Breast epithelium (tissue), 4 donors: ENCODE measurements around the gene KCNIP1. TPM values are rescaled to one million over a fixed set of nuclear protein-coding genes. Genes with fewer than 3 reads are reported as not detected.

ENCODE experiments used
- DNase-seq, 2 donors: peaks; one replicate each; pipeline ENCODE4 v3.0.0-alpha.2; 2019; ENCODE audit warnings: low spot score in 2 of 2
- H3K27ac ChIP-seq, 2 donors: fragments of 200-600 bp; sonication (generic) in 1 of 2; one replicate each; pipeline ENCODE4 v1.5.1; 2016 to 2019; ENCODE audit warnings: mild to moderate bottlenecking in 1 of 2
- H3K27me3 ChIP-seq, 2 donors: fragments of 200-600 bp; sonication (generic) in 1 of 2; one replicate each; pipeline versions ENCODE4 v1.5.1 to v1.6.0; 2017 to 2019; ENCODE audit warnings: control low read depth in 1 of 2, mild to moderate bottlenecking in 1 of 2
- H3K36me3 ChIP-seq: fragments of 200-600 bp; one replicate; pipeline ENCODE4 v1.5.1; 2019
- H3K4me1 ChIP-seq, 2 donors: fragments of 200-600 bp; sonication (generic); one replicate each; pipeline ENCODE4 v1.5.1; 2016 to 2019; ENCODE audit warnings: control low read depth in 1 of 2
- H3K4me3 ChIP-seq, 3 donors: fragments of 200-600 bp; sonication (generic); 1 replicate in 2 of 3; 2 replicates in 1 of 3; pipeline ENCODE4 v1.5.1; 2016 to 2019; ENCODE audit warnings: mild to moderate bottlenecking in 3 of 3, moderate library complexity in 2 of 3
- H3K9me3 ChIP-seq, 2 donors: fragments of 200-600 bp; sonication (generic) in 1 of 2; one replicate each; pipeline ENCODE4 v1.5.1; 2016 to 2019; ENCODE audit warnings: control low read depth in 1 of 2
- POLR2A ChIP-seq: fragments of 450-650 bp; IDR thresholded peaks from one replicate; pipeline ENCODE4 v1.6.1; 2016; ENCODE audit warnings: antibody characterized with exemption, mild to moderate bottlenecking, moderate library complexity
- POLR2AphosphoS5 ChIP-seq, 3 donors: sonication (generic); formaldehyde crosslinking; IDR thresholded peaks; one replicate each; pipeline ENCODE4 v1.6.1; 2017; ENCODE audit warnings: antibody characterized with exemption in 3 of 3
- intact Hi-C: fragments of 100-400 bp; cut with DNase I; formaldehyde crosslinking; loops from one replicate; pipeline ENCODE4 v1.15.1; 2023; ENCODE audit warnings: low total_unique reads
- total RNA-seq, 3 donors: library from RNA; depleted of rRNA; stranded (reverse); fragments of >200 nt; gene quantifications; one replicate each; pipeline ENCODE4 v1.1.0, GENCODE V29; 2016
- TF ChIP-seq, protein P1 (sequence below), 3 donors: fragments of 450-650 bp; IDR thresholded peaks; one replicate each; pipeline ENCODE4 v1.5.1; 2016 to 2017; ENCODE audit warnings: antibody characterized with exemption in 3 of 3, mild to moderate bottlenecking in 3 of 3, moderate library complexity in 3 of 3

Gene KCNIP1
- 1 to 10 TPM in 2 of 3 donors, not detected in 1; 1.0 to 1.6 TPM for total RNA-seq

- Histone ChIP-seq H3K4me1 (no peaks in the 10 kb centered on the region), H3K9me3 (no peaks in the 10 kb centered on the region), H3K27me3 (peaks cover 0 to 14% of the 10 kb centered on the region in 2 donors), H3K27ac (no peak within 1 kb of the TSS), H3K4me3 (peak within 1 kb of the TSS; percentile 12 to 67 (median 47)), H3K36me3 (no peaks in the 10 kb centered on the region)
- intact Hi-C loops, result no loop called here
- TF ChIP-seq POLR2AphosphoS5 (IDR thresholded peaks at IDR 0.05) (no peak), POLR2A (no peak)
- TF ChIP-seq, protein P1, sequence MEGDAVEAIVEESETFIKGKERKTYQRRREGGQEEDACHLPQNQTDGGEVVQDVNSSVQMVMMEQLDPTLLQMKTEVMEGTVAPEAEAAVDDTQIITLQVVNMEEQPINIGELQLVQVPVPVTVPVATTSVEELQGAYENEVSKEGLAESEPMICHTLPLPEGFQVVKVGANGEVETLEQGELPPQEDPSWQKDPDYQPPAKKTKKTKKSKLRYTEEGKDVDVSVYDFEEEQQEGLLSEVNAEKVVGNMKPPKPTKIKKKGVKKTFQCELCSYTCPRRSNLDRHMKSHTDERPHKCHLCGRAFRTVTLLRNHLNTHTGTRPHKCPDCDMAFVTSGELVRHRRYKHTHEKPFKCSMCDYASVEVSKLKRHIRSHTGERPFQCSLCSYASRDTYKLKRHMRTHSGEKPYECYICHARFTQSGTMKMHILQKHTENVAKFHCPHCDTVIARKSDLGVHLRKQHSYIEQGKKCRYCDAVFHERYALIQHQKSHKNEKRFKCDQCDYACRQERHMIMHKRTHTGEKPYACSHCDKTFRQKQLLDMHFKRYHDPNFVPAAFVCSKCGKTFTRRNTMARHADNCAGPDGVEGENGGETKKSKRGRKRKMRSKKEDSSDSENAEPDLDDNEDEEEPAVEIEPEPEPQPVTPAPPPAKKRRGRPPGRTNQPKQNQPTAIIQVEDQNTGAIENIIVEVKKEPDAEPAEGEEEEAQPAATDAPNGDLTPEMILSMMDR (IDR thresholded peaks at IDR 0.05), result no peak
- DNase-seq, result no peak
Measured at GRCh38 chr5:170503990-170504596, at the start of gene KCNIP1. Gene KCNIP1, plus strand, starts transcription at chr5:170504020.

DNA sequence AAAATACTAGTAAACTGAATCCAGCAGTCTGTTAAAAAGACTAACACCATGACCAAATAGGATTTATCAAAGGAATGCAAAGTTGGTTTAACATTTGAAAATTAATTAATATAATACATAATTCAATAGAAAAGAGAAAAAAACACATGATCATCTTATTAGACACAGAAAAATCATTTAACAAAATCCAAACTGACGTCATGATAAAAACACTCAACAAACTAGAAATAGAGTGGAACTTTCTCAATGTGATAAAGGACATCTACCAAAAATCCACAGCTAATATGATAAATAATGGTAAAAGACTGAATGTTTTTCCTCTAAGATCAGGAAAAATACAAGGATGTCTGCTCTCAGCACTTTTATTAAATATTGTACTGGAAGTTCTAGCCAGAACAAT is 40.4 kb upstream of the KCNIP1 start:
- Histone ChIP-seq H3K27me3 (no peaks in the 10 kb centered on the region), H3K36me3 (no peaks in the 10 kb centered on the region), H3K4me3 (no peak overlapping the region), H3K9me3 (no peaks in the 10 kb centered on the region), H3K4me1 (no peaks in the 10 kb centered on the region), H3K27ac (no peak overlapping the region)
- TF ChIP-seq, protein P1 (IDR thresholded peaks at IDR 0.05), result no peak
- TF ChIP-seq POLR2AphosphoS5 (IDR thresholded peaks at IDR 0.05) (no peak), POLR2A (no peak)
- no peak for DNase-seq
- intact Hi-C loops, result no loop called here

GRCh38 chr5:170464280-170465127 is 39.3 kb upstream of the KCNIP1 start:
- intact Hi-C loops, result no loop called here
- H3K27ac ChIP-seq, result no peak overlapping the region

GRCh38 chr5:170466553-170466952 is 37.3 kb upstream of the KCNIP1 start:
- no peaks in the 10 kb centered on the region for H3K36me3 ChIP-seq
- H3K27ac ChIP-seq, result no peak overlapping the region
- intact Hi-C loops, result no loop called here
- TF ChIP-seq POLR2AphosphoS5 (IDR thresholded peaks at IDR 0.05), result no peak
- no peak for TF ChIP-seq POLR2A
- TF ChIP-seq, protein P1 (IDR thresholded peaks at IDR 0.05), result no peak
- no peaks in the 10 kb centered on the region for H3K9me3 ChIP-seq
- no peaks in the 10 kb centered on the region for H3K4me1 ChIP-seq
- H3K27me3 ChIP-seq, result no peaks in the 10 kb centered on the region
- DNase-seq, result no peak
- no peak overlapping the region for H3K4me3 ChIP-seq

More at GRCh38 chr5:170464280-170465127, 39.3 kb upstream of the KCNIP1 start:
- Histone ChIP-seq H3K4me1 (no peaks in the 10 kb centered on the region), H3K27me3 (no peaks in the 10 kb centered on the region), H3K36me3 (no peaks in the 10 kb centered on the region), H3K4me3 (no peak overlapping the region), H3K9me3 (no peaks in the 10 kb centered on the region)
- TF ChIP-seq POLR2AphosphoS5 (IDR thresholded peaks at IDR 0.05) (no peak), POLR2A (no peak)
- TF ChIP-seq, protein P1 (IDR thresholded peaks at IDR 0.05), result no peak
- no peak for DNase-seq
